GM21529 (cell line): ENCODE data around the gene OR52E4.

Experiments
- ATAC-seq: cut with Tn5 transposase; IDR thresholded peaks from one replicate; pipeline ENCODE4 v1.9.1; 2021; ENCODE audit not compliant: unreplicated experiment

The OR52E4 gene

GRCh38 chr11:5880329-5880728, at the start of gene OR52E4:
OR52E4 (plus strand) TSS chr11:5880629; CDS start chr11:5884293, 3,664 bp downstream.
- ATAC-seq: no peak

- ATAC-seq: no peak
Measured at GRCh38 chr11:5831196-5831829, 49.1 kb upstream of the OR52E4 start.

- no peak for ATAC-seq
Measured at GRCh38 chr11:5833446-5833845, 47.0 kb upstream of the OR52E4 start.

- no peak for ATAC-seq
Measured at GRCh38 chr11:5837695-5838094, 42.7 kb upstream of the OR52E4 start.

- ATAC-seq: no peak
Measured at GRCh38 chr11:5841797-5842196, 38.6 kb upstream of the OR52E4 start, which contains the start of gene OR52E6. OR52E6 (minus strand) TSS chr11:5841897; CDS start chr11:5841897, 0 bp downstream.

- no peak for ATAC-seq
Measured at GRCh38 chr11:5846701-5847100, 33.7 kb upstream of the OR52E4 start.

GRCh38 chr11:5847711-5848110, 32.7 kb upstream of the OR52E4 start:
- no peak for ATAC-seq

- ATAC-seq: no peak
Measured at GRCh38 chr11:5851002-5851401, 29.4 kb upstream of the OR52E4 start.

- no peak for ATAC-seq
Measured at GRCh38 chr11:5857590-5857989, 22.8 kb upstream of the OR52E4 start, which contains the start of gene OR52E8. OR52E8 (minus strand) TSS chr11:5857690; CDS start chr11:5857690, 0 bp downstream.

GRCh38 chr11:5865826-5866225, 14.6 kb upstream of the OR52E4 start:
- ATAC-seq: no peak

GRCh38 chr11:5878564-5878963, 1.9 kb upstream of the OR52E4 start:
- no peak for ATAC-seq

GRCh38 chr11:5881756-5882155, 1.3 kb downstream of the OR52E4 start:
- no peak for ATAC-seq

- no peak for ATAC-seq
Measured at GRCh38 chr11:5887172-5887571, 6.7 kb downstream of the OR52E4 start.

- no peak for ATAC-seq
Measured at GRCh38 chr11:5887661-5888060, 7.2 kb downstream of the OR52E4 start.

GRCh38 chr11:5891216-5891800, 10.9 kb downstream of the OR52E4 start:
- no peak for ATAC-seq

- ATAC-seq: no peak
Measured at GRCh38 chr11:5892908-5893307, 12.5 kb downstream of the OR52E4 start, which contains the start of gene OR52E5. OR52E5 (plus strand) TSS chr11:5893208; CDS start chr11:5900777, 7,569 bp downstream.

GRCh38 chr11:5899534-5899933, 19.1 kb downstream of the OR52E4 start:
- no peak for ATAC-seq

GRCh38 chr11:5910540-5910939, 30.1 kb downstream of the OR52E4 start:
- ATAC-seq: no peak

GRCh38 chr11:5922749-5923426, 42.5 kb downstream of the OR52E4 start:
- ATAC-seq: peak; percentile 83

GRCh38 chr11:5923427-5923776, 43.0 kb downstream of the OR52E4 start:
- peak; percentile 59 for ATAC-seq

- peak; percentile 22 for ATAC-seq
Measured at GRCh38 chr11:5923794-5924193, 43.4 kb downstream of the OR52E4 start.

GRCh38 chr11:5928271-5928670, 47.8 kb downstream of the OR52E4 start:
- no peak for ATAC-seq
